Hepatocyte (in vitro differentiated cells): ENCODE measurements around the gene DLX4. TPM values are rescaled to one million over a fixed set of nuclear protein-coding genes. Genes with fewer than 3 reads are reported as not detected.

Source experiments
- DNase-seq: peaks from one replicate; pipeline ENCODE4 v3.0.0-alpha.2; 2016; ENCODE audit warnings: low spot score
- H2AFZ ChIP-seq: fragments of 200-600 bp; sonication (generic); 2 replicates; pipeline ENCODE4 v1.6.0; 2016; ENCODE audit warnings: antibody characterized with exemption, mild to moderate bottlenecking
- H3K27ac ChIP-seq: fragments of 200-600 bp; sonication (generic); 2 replicates; pipeline ENCODE4 v1.5.1; 2016; ENCODE audit warnings: mild to moderate bottlenecking
- H3K27me3 ChIP-seq: fragments of 200-600 bp; sonication (generic); 2 replicates; pipeline ENCODE4 v1.6.1; 2016
- H3K36me3 ChIP-seq: fragments of 200-600 bp; sonication (generic); replicated peaks from 2 replicates; pipeline ENCODE4 v1.5.1; 2016; ENCODE audit warnings: low read depth; ENCODE audit not compliant: insufficient read depth
- H3K4me1 ChIP-seq: fragments of 200-600 bp; sonication (generic); 2 replicates; pipeline ENCODE4 v1.5.1; 2016; ENCODE audit warnings: mild to moderate bottlenecking, moderate library complexity; ENCODE audit not compliant: insufficient read depth
- H3K4me2 ChIP-seq: fragments of 200-600 bp; sonication (generic); 2 replicates; pipeline ENCODE4 v1.6.0; 2016
- H3K4me3 ChIP-seq: fragments of 200-600 bp; sonication (generic); 2 replicates; pipeline ENCODE4 v1.5.1; 2016; ENCODE audit warnings: mild to moderate bottlenecking
- H3K79me2 ChIP-seq: fragments of 200-600 bp; sonication (generic); 2 replicates; pipeline ENCODE4 v1.6.0; 2017; ENCODE audit warnings: mild to moderate bottlenecking
- H3K9me2 ChIP-seq: fragments of 200-600 bp; sonication (generic); replicated peaks from 2 replicates; pipeline ENCODE4 v1.6.0; 2017; ENCODE audit warnings: mild to moderate bottlenecking; ENCODE audit not compliant: insufficient read depth
- H3K9me3 ChIP-seq: fragments of 200-600 bp; sonication (generic); 2 replicates; pipeline ENCODE4 v1.5.1; 2016; ENCODE audit warnings: low read depth, mild to moderate bottlenecking
- H4K20me1 ChIP-seq: fragments of 200-600 bp; sonication (generic); 2 replicates; pipeline ENCODE4 v1.6.0; 2016; ENCODE audit warnings: mild to moderate bottlenecking; ENCODE audit not compliant: insufficient read depth, poor library complexity, severe bottlenecking
- CTCF ChIP-seq: fragments of 200-600 bp; sonication (generic); IDR thresholded peaks from 2 replicates; pipeline ENCODE4 v1.5.1; 2016; ENCODE audit warnings: antibody characterized with exemption, mild to moderate bottlenecking; ENCODE audit not compliant: poor library complexity
- EZH2 ChIP-seq: fragments of 200-600 bp; sonication (generic); IDR thresholded peaks from 2 replicates; pipeline ENCODE4 v1.6.1; 2016; ENCODE audit warnings: antibody characterized with exemption, mild to moderate bottlenecking, borderline replicate concordance
- EZH2phosphoT487 ChIP-seq: fragments of 200-600 bp; sonication (generic); IDR thresholded peaks from one replicate; pipeline ENCODE4 v1.6.1; 2018; ENCODE audit warnings: antibody characterized with exemption, mild to moderate bottlenecking, low read depth, moderate library complexity; ENCODE audit not compliant: unreplicated experiment, severe bottlenecking
- WGBS: methylation state at CpG from one replicate; pipeline ENCODE4 v1.1.6; 2016; ENCODE audit warnings: low lambda C conversion rate; ENCODE audit errors: missing lambda C conversion rate; 5-methylcytosine and 5-hydroxymethylcytosine counted together
- polyA plus RNA-seq: library from polyadenylated mRNA; unstranded; fragments of >200 nt; fragmentation: Nextera tagmentation; extraction: Ambion mirVana; gene quantifications from 2 replicates; pipeline ENCODE4 v1.2.1, GENCODE V29; 2016
- total RNA-seq: library from RNA; depleted of rRNA; stranded (reverse); fragments of >200 nt; gene quantifications from 2 replicates; pipeline ENCODE4 v1.2.3, GENCODE V29; 2014

DLX4 gene
- total and polyA plus RNA-seq, 2 experiments from 2014 or later = 0.17 to 1.4 TPM

GRCh38 chr17:49952209-49952911, 16.6 kb upstream of the DLX4 start:
- Histone ChIP-seq H3K9me3 (no peaks in the 10 kb centered on the region), H4K20me1 (no peaks in the 10 kb centered on the region), H3K27ac (no peak overlapping the region), H3K79me2 (no peaks in the 10 kb centered on the region), H3K4me2 (no peak overlapping the region), H3K4me1 (no peaks in the 10 kb centered on the region), H3K27me3 (no peaks in the 10 kb centered on the region), H3K36me3 (no peaks in the 10 kb centered on the region), H2AFZ (no peak overlapping the region), H3K4me3 (no peak overlapping the region), H3K9me2 (no peaks in the 10 kb centered on the region)
- WGBS = 47% methylated on average over 7 of the region's 7 CpGs
- TF ChIP-seq CTCF (peak; percentile 79), EZH2phosphoT487 (no peak)
- DNase-seq = peak; percentile 88

- Histone ChIP-seq H3K4me1 (no peaks in the 10 kb centered on the region), H2AFZ (no peak overlapping the region), H4K20me1 (no peaks in the 10 kb centered on the region), H3K4me2 (no peak overlapping the region), H3K27me3 (no peaks in the 10 kb centered on the region), H3K27ac (no peak overlapping the region), H3K36me3 (no peaks in the 10 kb centered on the region), H3K79me2 (no peaks in the 10 kb centered on the region), H3K4me3 (no peak overlapping the region), H3K9me3 (no peaks in the 10 kb centered on the region), H3K9me2 (no peaks in the 10 kb centered on the region)
- no peak for DNase-seq
- WGBS = 65% methylated on average over 8 of the region's 8 CpGs
- TF ChIP-seq EZH2phosphoT487 (no peak), CTCF (no peak), EZH2 (no peak)
These were observed 16.0 kb upstream of the DLX4 start for GRCh38 chr17:49952912-49953497.

GRCh38 chr17:49955157-49955556, 13.8 kb upstream of the DLX4 start:
- Histone ChIP-seq H3K79me2 (no peaks in the 10 kb centered on the region), H3K36me3 (no peaks in the 10 kb centered on the region), H3K4me3 (no peak overlapping the region), H2AFZ (no peak overlapping the region), H3K4me1 (no peaks in the 10 kb centered on the region), H3K9me2 (no peaks in the 10 kb centered on the region), H4K20me1 (no peaks in the 10 kb centered on the region), H3K9me3 (no peaks in the 10 kb centered on the region), H3K27ac (no peak overlapping the region), H3K27me3 (no peaks in the 10 kb centered on the region), H3K4me2 (no peak overlapping the region)
- 96% methylated on average over 1 of the region's 1 CpG for WGBS
- DNase-seq = no peak
- TF ChIP-seq CTCF (no peak), EZH2phosphoT487 (no peak), EZH2 (no peak)
